Effector CD8-positive, alpha-beta T cell (primary cell): ENCODE data around the gene ZNF641.
A peak's percentile ranks its signal among the peaks of the same experiment; 100 is the strongest.

Experiments used
- DNase-seq: peaks from one replicate; lab custom pipeline; 2025; lab: John Stamatoyannopoulos, UW
- total RNA-seq, 4 experiments: gene quantifications; one replicate each; lab custom pipeline; 2026; lab: John Stamatoyannopoulos, UW

Gene ZNF641
- total RNA-seq, result 36.2 to 87.5 (median 58.7) reads per million in 4 experiments

- peak; percentile 76 for DNase-seq
Observed at GRCh38 chr12:48350249-48351021, at the start of gene ZNF641. Gene ZNF641, minus strand, starts transcription at chr12:48350919. Its CDS starts 2,829 bp downstream, at chr12:48348090.

GRCh38 chr12:48390026-48390425 is 39.3 kb upstream of the ZNF641 start:
- no peak for DNase-seq

- DNase-seq, result no peak
Observed at GRCh38 chr12:48389409-48389808, 38.7 kb upstream of the ZNF641 start.

- DNase-seq, result no peak
Observed at GRCh38 chr12:48388938-48389337, 38.2 kb upstream of the ZNF641 start.

- DNase-seq, result no peak
Observed at GRCh38 chr12:48388460-48388859, 37.7 kb upstream of the ZNF641 start.

- no peak for DNase-seq
Observed at GRCh38 chr12:48380596-48380995, 29.9 kb upstream of the ZNF641 start.

- DNase-seq, result no peak
Observed at GRCh38 chr12:48379794-48380193, 29.1 kb upstream of the ZNF641 start.

GRCh38 chr12:48377646-48378045 is 26.9 kb upstream of the ZNF641 start:
- no peak for DNase-seq

- DNase-seq, result no peak
Observed at GRCh38 chr12:48374164-48374563, 23.4 kb upstream of the ZNF641 start.

GRCh38 chr12:48366131-48366530 is 15.4 kb upstream of the ZNF641 start:
- DNase-seq, result no peak

GRCh38 chr12:48361664-48362339 is 11.1 kb upstream of the ZNF641 start:
- DNase-seq, result no peak

GRCh38 chr12:48358937-48359513 is 8.3 kb upstream of the ZNF641 start:
- no peak for DNase-seq

GRCh38 chr12:48356041-48356768 is 5.5 kb upstream of the ZNF641 start:
- no peak for DNase-seq

- no peak for DNase-seq
Observed at GRCh38 chr12:48352157-48352760, 1.5 kb upstream of the ZNF641 start.

- no peak for DNase-seq
Observed at GRCh38 chr12:48351022-48351708, 446 bp upstream of the ZNF641 start.

- DNase-seq, result no peak
Observed at GRCh38 chr12:48349471-48349870, 1.2 kb downstream of the ZNF641 start.

- DNase-seq, result no peak
Observed at GRCh38 chr12:48342980-48343379, 7.7 kb downstream of the ZNF641 start.

GRCh38 chr12:48340943-48341342 is 9.8 kb downstream of the ZNF641 start:
- DNase-seq, result no peak

- no peak for DNase-seq
Observed at GRCh38 chr12:48339442-48340117, 11.1 kb downstream of the ZNF641 start.

- DNase-seq, result no peak
Observed at GRCh38 chr12:48336564-48336963, 14.2 kb downstream of the ZNF641 start.

- no peak for DNase-seq
Observed at GRCh38 chr12:48336061-48336460, 14.7 kb downstream of the ZNF641 start.
